Smooth muscle cell (in vitro differentiated cells): Measurements from ENCODE around the gene DTHD1. TPM values are rescaled to one million over a fixed set of nuclear protein-coding genes. Genes with fewer than 3 reads are reported as not detected.

Experiments
- DNase-seq: peaks from one replicate; lab custom pipeline; 2025; ENCODE audit not compliant: unreplicated experiment; lab: John Stamatoyannopoulos, UW
- H2AFZ ChIP-seq: fragments of 200-600 bp; sonication (generic); 2 replicates; pipeline ENCODE4 v1.6.0; 2016; ENCODE audit warnings: antibody characterized with exemption, low read depth, mild to moderate bottlenecking
- H3F3A ChIP-seq: fragments of 200-600 bp; sonication (generic); 2 replicates; pipeline ENCODE4 v1.6.0; 2017; ENCODE audit warnings: antibody characterized with exemption, low read depth
- H3K27ac ChIP-seq: fragments of 200-600 bp; sonication (generic); 2 replicates; pipeline ENCODE4 v1.5.1; 2016; ENCODE audit warnings: low read depth, mild to moderate bottlenecking
- H3K27me3 ChIP-seq: fragments of 200-600 bp; sonication (generic); 2 replicates; pipeline ENCODE4 v1.6.1; 2016; ENCODE audit warnings: low read depth, mild to moderate bottlenecking
- H3K36me3 ChIP-seq: fragments of 200-600 bp; sonication (generic); 2 replicates; pipeline ENCODE4 v1.5.1; 2016; ENCODE audit warnings: low read depth
- H3K4me1 ChIP-seq: fragments of 200-600 bp; sonication (generic); 2 replicates; pipeline ENCODE4 v1.5.1; 2016; ENCODE audit warnings: low read depth
- H3K4me2 ChIP-seq: fragments of 200-600 bp; sonication (generic); 2 replicates; pipeline ENCODE4 v1.6.0; 2016; ENCODE audit warnings: mild to moderate bottlenecking
- H3K4me3 ChIP-seq: fragments of 200-600 bp; sonication (generic); 2 replicates; pipeline ENCODE4 v1.5.1; 2016; ENCODE audit warnings: mild to moderate bottlenecking
- H3K79me2 ChIP-seq: fragments of 200-600 bp; sonication (generic); 2 replicates; pipeline ENCODE4 v1.6.0; 2016; ENCODE audit warnings: low read depth, mild to moderate bottlenecking
- H3K9ac ChIP-seq: fragments of 200-600 bp; sonication (generic); 2 replicates; pipeline ENCODE4 v1.6.0; 2016; ENCODE audit warnings: low read depth
- H3K9me3 ChIP-seq: fragments of 200-600 bp; sonication (generic); replicated peaks from 2 replicates; pipeline ENCODE4 v1.5.1; 2016; ENCODE audit warnings: low read depth
- H4K20me1 ChIP-seq: fragments of 200-600 bp; sonication (generic); 2 replicates; pipeline ENCODE4 v1.6.0; 2016; ENCODE audit warnings: low read depth
- WGBS: methylation state at CpG from one replicate; pipeline ENCODE4 v1.1.7; 2016; ENCODE audit warnings: low lambda C conversion rate; 5-methylcytosine and 5-hydroxymethylcytosine counted together
- polyA plus RNA-seq: library from polyadenylated mRNA; unstranded; fragments of >200 nt; fragmentation: Nextera tagmentation; extraction: Ambion mirVana; gene quantifications from 2 replicates; pipeline ENCODE4 v1.2.1, GENCODE V29; 2016
- total RNA-seq: library from RNA; depleted of rRNA; stranded (reverse); fragments of >200 nt; gene quantifications from 2 replicates; pipeline ENCODE4 v1.2.3, GENCODE V29; 2014
- TF ChIP-seq, protein P1 (sequence below): fragments of 200-600 bp; sonication (generic); IDR thresholded peaks from 2 replicates; pipeline ENCODE4 v1.5.1; 2017; ENCODE audit warnings: borderline replicate concordance, mild to moderate bottlenecking, antibody characterized with exemption; ENCODE audit not compliant: insufficient read depth, poor library complexity, severe bottlenecking

The DTHD1 gene
- total and polyA plus RNA-seq, 2 experiments from 2014 or later: not detected

GRCh38 chr4:36274158-36274557, 7.3 kb upstream of the DTHD1 start:
- no peaks in the 10 kb centered on the region for H3K27me3 ChIP-seq
- TF ChIP-seq, protein P1, sequence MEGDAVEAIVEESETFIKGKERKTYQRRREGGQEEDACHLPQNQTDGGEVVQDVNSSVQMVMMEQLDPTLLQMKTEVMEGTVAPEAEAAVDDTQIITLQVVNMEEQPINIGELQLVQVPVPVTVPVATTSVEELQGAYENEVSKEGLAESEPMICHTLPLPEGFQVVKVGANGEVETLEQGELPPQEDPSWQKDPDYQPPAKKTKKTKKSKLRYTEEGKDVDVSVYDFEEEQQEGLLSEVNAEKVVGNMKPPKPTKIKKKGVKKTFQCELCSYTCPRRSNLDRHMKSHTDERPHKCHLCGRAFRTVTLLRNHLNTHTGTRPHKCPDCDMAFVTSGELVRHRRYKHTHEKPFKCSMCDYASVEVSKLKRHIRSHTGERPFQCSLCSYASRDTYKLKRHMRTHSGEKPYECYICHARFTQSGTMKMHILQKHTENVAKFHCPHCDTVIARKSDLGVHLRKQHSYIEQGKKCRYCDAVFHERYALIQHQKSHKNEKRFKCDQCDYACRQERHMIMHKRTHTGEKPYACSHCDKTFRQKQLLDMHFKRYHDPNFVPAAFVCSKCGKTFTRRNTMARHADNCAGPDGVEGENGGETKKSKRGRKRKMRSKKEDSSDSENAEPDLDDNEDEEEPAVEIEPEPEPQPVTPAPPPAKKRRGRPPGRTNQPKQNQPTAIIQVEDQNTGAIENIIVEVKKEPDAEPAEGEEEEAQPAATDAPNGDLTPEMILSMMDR: no peak
- WGBS: 86% methylated on average over 4 of the region's 4 CpGs
- no peak overlapping the region for H3K4me2 ChIP-seq
- H3K27ac ChIP-seq: no peak overlapping the region
- no peak overlapping the region for H2AFZ ChIP-seq
- no peaks in the 10 kb centered on the region for H3K79me2 ChIP-seq
- H3F3A ChIP-seq: no peaks in the 10 kb centered on the region
- H3K4me3 ChIP-seq: no peak overlapping the region
- no peak overlapping the region for H3K9ac ChIP-seq
- no peak for DNase-seq
- no peaks in the 10 kb centered on the region for H4K20me1 ChIP-seq
- H3K4me1 ChIP-seq: no peaks in the 10 kb centered on the region
- H3K9me3 ChIP-seq: no peaks in the 10 kb centered on the region
- no peaks in the 10 kb centered on the region for H3K36me3 ChIP-seq

- Histone ChIP-seq H2AFZ (no peak overlapping the region), H3K4me1 (no peaks in the 10 kb centered on the region), H3K27ac (no peak overlapping the region), H3K4me2 (no peak overlapping the region), H3F3A (no peaks in the 10 kb centered on the region), H3K4me3 (no peak overlapping the region), H3K36me3 (no peaks in the 10 kb centered on the region), H3K27me3 (no peaks in the 10 kb centered on the region), H3K9ac (no peak overlapping the region), H4K20me1 (no peaks in the 10 kb centered on the region), H3K9me3 (no peaks in the 10 kb centered on the region), H3K79me2 (no peaks in the 10 kb centered on the region)
- TF ChIP-seq, protein P1: no peak
- no peak for DNase-seq
- 87% methylated on average over 4 of the region's 4 CpGs for WGBS
Observed at GRCh38 chr4:36277533-36277932, 3.9 kb upstream of the DTHD1 start.

DNA sequence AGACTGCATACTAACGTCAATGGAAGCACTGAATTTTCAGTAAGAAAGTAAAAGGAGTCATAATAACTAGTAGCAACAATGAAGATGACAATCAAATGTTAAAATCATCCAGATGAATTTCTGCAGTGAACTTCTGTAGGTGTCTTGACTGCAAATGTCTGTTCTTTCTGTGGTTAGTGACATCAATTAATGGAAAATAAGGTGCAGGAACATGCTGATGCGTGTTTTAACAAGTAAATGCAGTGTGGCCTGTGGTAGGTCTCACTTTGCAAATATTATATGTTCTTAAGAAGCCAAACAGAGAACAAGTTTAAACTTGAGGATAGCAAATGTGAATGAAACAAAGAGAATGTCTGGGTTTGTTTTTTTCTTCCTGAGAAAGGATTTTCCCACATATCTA, 2.6 kb upstream of the DTHD1 start:
- no peak for DNase-seq
- H3K4me3 ChIP-seq: no peak overlapping the region
- no peak overlapping the region for H3K9ac ChIP-seq
- H3K36me3 ChIP-seq: no peaks in the 10 kb centered on the region
- 78% methylated on average over 2 of the region's 2 CpGs for WGBS
- no peaks in the 10 kb centered on the region for H3K4me1 ChIP-seq
- TF ChIP-seq, protein P1: no peak
- no peaks in the 10 kb centered on the region for H3K27me3 ChIP-seq
- H3F3A ChIP-seq: no peaks in the 10 kb centered on the region
- peak overlapping the region; percentile 66 for H3K27ac ChIP-seq
- H3K79me2 ChIP-seq: no peaks in the 10 kb centered on the region
- no peaks in the 10 kb centered on the region for H3K9me3 ChIP-seq
- H3K4me2 ChIP-seq: no peak overlapping the region
- H4K20me1 ChIP-seq: no peaks in the 10 kb centered on the region
- no peak overlapping the region for H2AFZ ChIP-seq

DNA sequence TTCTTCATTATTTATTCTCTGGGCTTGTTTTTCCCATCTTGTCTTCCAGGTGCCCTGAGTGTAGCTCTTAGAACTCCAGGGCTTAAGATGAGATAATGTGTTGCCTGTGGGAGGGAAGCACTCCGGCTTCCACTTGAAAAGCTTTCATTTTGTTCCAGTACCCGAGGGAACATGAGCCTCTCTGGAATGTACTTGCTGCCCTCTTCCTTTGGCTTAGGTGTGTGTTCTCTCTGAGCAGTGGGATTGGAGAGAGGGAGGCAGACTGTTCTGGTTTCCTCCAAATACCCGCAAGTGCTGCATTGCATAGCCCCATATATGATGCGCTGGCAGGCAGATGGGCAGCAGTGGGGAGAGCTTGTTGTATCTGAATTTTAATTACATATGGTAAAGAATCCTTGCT, 861 bp upstream of the DTHD1 start:
- no peaks in the 10 kb centered on the region for H3K36me3 ChIP-seq
- H3K4me1 ChIP-seq: no peaks in the 10 kb centered on the region
- no peaks in the 10 kb centered on the region for H3K27me3 ChIP-seq
- H3K4me3 ChIP-seq: no peak overlapping the region
- H3K9me3 ChIP-seq: no peaks in the 10 kb centered on the region
- TF ChIP-seq, protein P1: no peak
- no peak overlapping the region for H3K9ac ChIP-seq
- no peaks in the 10 kb centered on the region for H4K20me1 ChIP-seq
- no peaks in the 10 kb centered on the region for H3K79me2 ChIP-seq
- WGBS: 57% methylated on average over 4 of the region's 4 CpGs
- H3F3A ChIP-seq: no peaks in the 10 kb centered on the region
- no peak for DNase-seq
- H2AFZ ChIP-seq: no peak overlapping the region
- no peak overlapping the region for H3K4me2 ChIP-seq
- H3K27ac ChIP-seq: no peak overlapping the region
